ENCODE measurements around the gene MRPL34. TPM values are rescaled to one million over a fixed set of nuclear protein-coding genes. Genes with fewer than 3 reads are reported as not detected.

The MRPL34 gene
- total RNA-seq, 1 experiment from 2014 or later, result 191 TPM

DNA sequence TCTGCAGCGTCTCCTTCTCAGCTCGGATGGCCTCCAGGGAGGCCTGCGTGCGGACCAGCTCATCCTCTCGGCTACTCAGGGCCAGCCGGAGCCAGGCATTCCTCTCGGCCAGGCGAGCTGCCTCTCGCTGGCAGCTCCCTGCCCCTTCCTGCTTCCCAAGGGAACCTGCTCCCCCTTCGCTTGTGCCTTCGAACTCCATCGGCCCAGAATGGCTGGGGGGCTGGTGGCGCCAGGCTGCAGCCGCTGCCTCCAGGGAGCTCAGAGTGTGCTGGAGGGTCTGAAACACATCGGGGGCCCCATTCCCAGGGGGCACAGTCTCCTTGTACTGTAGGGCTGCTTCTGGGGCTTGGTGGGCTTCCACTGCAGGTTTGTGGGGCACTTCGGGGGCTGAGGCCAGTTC is 43.1 kb upstream of the MRPL34 start:
- DNase-seq (no peak), ATAC-seq (no peak)
- CTCF ChIA-PET, result interaction anchor here (0.9 kb wide), 1 partner anchor 8 kb away, joined by 5 read pairs; no protein-coding TSS in a partner anchor
- Histone ChIP-seq H3K9me3 (ENCODE audit: low read length) (0 out of 2 replicates have a peak, but pooled peaks cover 5% of the 10 kb centered on the region), H3K27me3 (ENCODE audit: low read length) (no peaks in the 10 kb centered on the region), H3K9ac (ENCODE audit: low read length) (no peak overlapping the region), H3K4me1 (ENCODE audit: insufficient read depth, low read length) (no peaks in the 10 kb centered on the region), H3K36me3 (ENCODE audit: low read depth, low read length) (no peaks in the 10 kb centered on the region), H3F3A (ENCODE audit: low read length, unreplicated experiment) (no peaks in the 10 kb centered on the region), H3K27ac (ENCODE audit: low read length) (no peak overlapping the region), H3K79me2 (ENCODE audit: low read length) (peaks cover 1% of the 10 kb centered on the region), H4K20me1 (ENCODE audit: low read length) (no peaks in the 10 kb centered on the region), H2AFZ (ENCODE audit: low read length) (no peak overlapping the region), H3K4me3 (ENCODE audit: low read length) (no peak overlapping the region), H3K9me2 (replicated peaks; ENCODE audit: low read length) (no peaks in the 10 kb centered on the region), H3K4me2 (ENCODE audit: low read length) (no peak overlapping the region)
- TF ChIP-seq EZH2phosphoT487 (IDR thresholded peaks at IDR 0.05; ENCODE audit: borderline replicate concordance, low read length) (no peak), EZH2 (IDR thresholded peaks at IDR 0.05; ENCODE audit: low read length, unreplicated experiment) (no peak)
- TF ChIP-seq, protein P1, sequence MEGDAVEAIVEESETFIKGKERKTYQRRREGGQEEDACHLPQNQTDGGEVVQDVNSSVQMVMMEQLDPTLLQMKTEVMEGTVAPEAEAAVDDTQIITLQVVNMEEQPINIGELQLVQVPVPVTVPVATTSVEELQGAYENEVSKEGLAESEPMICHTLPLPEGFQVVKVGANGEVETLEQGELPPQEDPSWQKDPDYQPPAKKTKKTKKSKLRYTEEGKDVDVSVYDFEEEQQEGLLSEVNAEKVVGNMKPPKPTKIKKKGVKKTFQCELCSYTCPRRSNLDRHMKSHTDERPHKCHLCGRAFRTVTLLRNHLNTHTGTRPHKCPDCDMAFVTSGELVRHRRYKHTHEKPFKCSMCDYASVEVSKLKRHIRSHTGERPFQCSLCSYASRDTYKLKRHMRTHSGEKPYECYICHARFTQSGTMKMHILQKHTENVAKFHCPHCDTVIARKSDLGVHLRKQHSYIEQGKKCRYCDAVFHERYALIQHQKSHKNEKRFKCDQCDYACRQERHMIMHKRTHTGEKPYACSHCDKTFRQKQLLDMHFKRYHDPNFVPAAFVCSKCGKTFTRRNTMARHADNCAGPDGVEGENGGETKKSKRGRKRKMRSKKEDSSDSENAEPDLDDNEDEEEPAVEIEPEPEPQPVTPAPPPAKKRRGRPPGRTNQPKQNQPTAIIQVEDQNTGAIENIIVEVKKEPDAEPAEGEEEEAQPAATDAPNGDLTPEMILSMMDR (conservative IDR thresholded peaks at IDR 0.05; ENCODE audit: low read depth, low read length), result no peak
- intact Hi-C loops (cut with micrococcal nuclease), result no loop called here
- POLR2A ChIA-PET (ENCODE audit: unreplicated experiment), result no interaction called here
- no TSS peak for BruUV-seq (replicated peaks)

DNA sequence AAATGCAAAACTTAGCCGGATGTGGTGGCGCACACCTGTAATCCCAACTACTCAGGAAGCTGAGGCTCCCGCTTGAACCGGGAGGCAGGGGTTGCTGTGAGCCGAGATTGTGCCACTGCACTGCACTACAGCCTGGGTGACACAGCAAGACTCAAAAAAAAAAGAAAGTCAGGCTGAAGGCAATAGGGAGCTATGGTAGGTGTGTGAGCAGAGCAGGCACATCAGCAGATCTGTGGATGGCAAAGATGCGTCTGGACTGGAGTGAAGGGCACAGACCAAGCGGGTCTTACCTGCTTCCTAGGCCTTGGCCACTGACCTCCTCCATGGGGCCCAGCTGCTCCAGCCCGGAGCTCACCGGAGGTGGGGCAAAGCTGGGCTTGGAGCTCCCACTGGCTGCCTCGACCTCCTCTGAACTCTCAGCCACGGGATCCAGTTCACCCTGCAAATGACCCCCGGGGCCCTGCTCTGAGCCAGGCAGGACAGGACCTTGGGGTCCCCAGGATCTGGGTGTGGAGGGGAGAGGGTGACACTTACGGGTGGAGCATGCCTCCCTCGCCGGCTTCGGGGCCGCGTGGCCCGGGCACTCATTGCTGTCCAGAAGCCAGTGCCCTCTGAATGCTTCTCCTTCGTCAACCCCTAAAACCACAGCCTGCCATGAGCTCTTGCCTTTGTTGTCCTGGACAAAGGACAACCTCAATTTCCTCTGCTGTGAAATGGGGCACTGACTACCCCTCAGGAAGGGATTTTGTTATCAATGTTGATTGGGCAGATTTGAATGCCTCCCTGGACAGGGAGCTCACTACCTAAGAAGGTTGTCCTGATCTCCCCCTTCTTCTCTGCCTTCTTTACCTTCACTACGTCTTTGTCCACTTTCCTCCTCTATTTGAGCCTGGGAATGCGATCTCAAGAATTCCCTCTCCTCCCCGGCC is 41.7 kb upstream of the MRPL34 start:
- Histone ChIP-seq H3K4me2 (ENCODE audit: low read length) (no peak overlapping the region), H3F3A (ENCODE audit: low read length, unreplicated experiment) (no peaks in the 10 kb centered on the region), H3K9me2 (replicated peaks; ENCODE audit: low read length) (no peaks in the 10 kb centered on the region), H2AFZ (ENCODE audit: low read length) (no peak overlapping the region), H4K20me1 (ENCODE audit: low read length) (no peaks in the 10 kb centered on the region), H3K27ac (ENCODE audit: low read length) (no peak overlapping the region), H3K9ac (ENCODE audit: low read length) (no peak overlapping the region), H3K9me3 (ENCODE audit: low read length) (0 out of 2 replicates have a peak, but pooled peaks cover 5% of the 10 kb centered on the region), H3K4me1 (ENCODE audit: insufficient read depth, low read length) (peaks cover 7% of the 10 kb centered on the region), H3K36me3 (ENCODE audit: low read depth, low read length) (peaks cover 2% of the 10 kb centered on the region; the same call in 1 of the 2 replicates), H3K27me3 (ENCODE audit: low read length) (no peaks in the 10 kb centered on the region), H3K4me3 (ENCODE audit: low read length) (no peak overlapping the region), H3K79me2 (ENCODE audit: low read length) (peaks cover 15% of the 10 kb centered on the region)
- DNase-seq (no peak), ATAC-seq (no peak)
- ChIA-PET CTCF (no interaction called here), POLR2A (ENCODE audit: unreplicated experiment) (no interaction called here)
- TF ChIP-seq EZH2 (IDR thresholded peaks at IDR 0.05; ENCODE audit: low read length, unreplicated experiment) (no peak), EZH2phosphoT487 (IDR thresholded peaks at IDR 0.05; ENCODE audit: borderline replicate concordance, low read length) (no peak)
- TF ChIP-seq, protein P1 (conservative IDR thresholded peaks at IDR 0.05; ENCODE audit: low read depth, low read length), result no peak
- intact Hi-C loops (cut with micrococcal nuclease), result no loop called here
- BruUV-seq (replicated peaks), result no TSS peak

DNA sequence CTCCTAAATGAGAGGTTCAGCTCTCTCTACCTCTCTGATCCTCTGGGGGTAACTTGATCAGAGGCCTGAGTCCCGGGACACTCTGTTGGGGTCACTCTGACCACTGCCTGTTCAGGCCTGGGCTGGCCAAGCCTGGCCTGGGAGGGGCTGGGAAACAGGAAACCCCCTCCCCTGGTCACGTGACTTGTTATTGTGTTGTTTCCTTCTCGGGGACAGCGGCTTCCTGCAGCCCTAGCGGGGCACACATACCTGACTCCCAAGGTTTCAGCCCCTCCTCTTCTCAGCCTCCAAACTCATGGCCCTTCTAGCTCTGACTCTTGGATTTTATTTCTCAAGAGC is 41.1 kb upstream of the MRPL34 start, which contains the start of gene USHBP1:
TSS of gene USHBP1 (minus strand) at position 105 of the 339 bp plus-strand sequence. CDS start 446 bp downstream, outside the sequence.
- DNase-seq (no peak), ATAC-seq (no peak)
- no peaks in the 10 kb centered on the region for H3F3A ChIP-seq (ENCODE audit: low read length, unreplicated experiment)
- CTCF ChIA-PET, result no interaction called here
- no peak within 1 kb of the TSS for H2AFZ ChIP-seq (ENCODE audit: low read length)
- H3K4me3 ChIP-seq (ENCODE audit: low read length), result no peak within 1 kb of the TSS
- intact Hi-C loops (cut with micrococcal nuclease), result no loop called here
- no peaks in the 10 kb centered on the region for H4K20me1 ChIP-seq (ENCODE audit: low read length)
- no TSS peak for BruUV-seq (replicated peaks)
- TF ChIP-seq EZH2phosphoT487 (IDR thresholded peaks at IDR 0.05; ENCODE audit: borderline replicate concordance, low read length) (no peak), EZH2 (IDR thresholded peaks at IDR 0.05; ENCODE audit: low read length, unreplicated experiment) (no peak)
- TF ChIP-seq, protein P1 (conservative IDR thresholded peaks at IDR 0.05; ENCODE audit: low read depth, low read length), result no peak
- no peak within 1 kb of the TSS for H3K27ac ChIP-seq (ENCODE audit: low read length)
- H3K27me3 ChIP-seq (ENCODE audit: low read length), result no peaks in the 10 kb centered on the region
- H3K9ac ChIP-seq (ENCODE audit: low read length), result no peak within 1 kb of the TSS
- H3K9me2 ChIP-seq (replicated peaks; ENCODE audit: low read length), result no peaks in the 10 kb centered on the region
- peaks cover 3% of the 10 kb centered on the region; the same call in 1 of the 2 replicates for H3K36me3 ChIP-seq (ENCODE audit: low read depth, low read length)
- H3K4me2 ChIP-seq (ENCODE audit: low read length), result no peak within 1 kb of the TSS
- 0 out of 2 replicates have a peak, but pooled peaks cover 3% of the 10 kb centered on the region for H3K9me3 ChIP-seq (ENCODE audit: low read length)
- POLR2A ChIA-PET (ENCODE audit: unreplicated experiment), result no interaction called here
- H3K4me1 ChIP-seq (ENCODE audit: insufficient read depth, low read length), result peaks cover 7% of the 10 kb centered on the region
- peaks cover 17% of the 10 kb centered on the region for H3K79me2 ChIP-seq (ENCODE audit: low read length)
